HG03469 (cell line): ENCODE results near the gene MAS1.
A peak's percentile ranks its signal among the peaks of the same experiment; 100 is the strongest.
"Not testable (repeated sequence)": the region's sequence is repeated elsewhere in the genome, so short reads cannot be mapped to it uniquely, and the experiment has no call there.

Source experiments
- ATAC-seq: cut with Tn5 transposase; IDR thresholded peaks from one replicate; pipeline ENCODE4 v1.9.1; 2021; ENCODE audit warnings: mild to moderate bottlenecking, moderate library complexity, moderate number of reproducible peaks; ENCODE audit not compliant: unreplicated experiment

The MAS1 gene

GRCh38 chr6:159915397-159915796 is 24.6 kb downstream of the MAS1 start:
- ATAC-seq, result no peak

GRCh38 chr6:159916237-159916636 is 25.4 kb downstream of the MAS1 start:
- no peak for ATAC-seq

- ATAC-seq, result no peak
These were observed 26.0 kb downstream of the MAS1 start for GRCh38 chr6:159916752-159917151.

- ATAC-seq, result no peak
These were observed 28.3 kb downstream of the MAS1 start for GRCh38 chr6:159919011-159919511.

- ATAC-seq, result no peak
These were observed 29.0 kb downstream of the MAS1 start for GRCh38 chr6:159919800-159920199.

- not testable (repeated sequence) for ATAC-seq
These were observed 33.4 kb downstream of the MAS1 start for GRCh38 chr6:159924150-159924549.

- ATAC-seq, result no peak
These were observed 35.9 kb downstream of the MAS1 start for GRCh38 chr6:159926542-159927203.

- peak; percentile 32 for ATAC-seq
These were observed 39.0 kb downstream of the MAS1 start for GRCh38 chr6:159929819-159930218.

GRCh38 chr6:159931112-159931511 is 40.3 kb downstream of the MAS1 start:
- ATAC-seq, result peak; percentile 89

GRCh38 chr6:159931846-159932245 is 41.1 kb downstream of the MAS1 start:
- no peak for ATAC-seq

- ATAC-seq, result no peak
These were observed 42.3 kb downstream of the MAS1 start for GRCh38 chr6:159933077-159933476.

- ATAC-seq, result no peak
These were observed 43.4 kb downstream of the MAS1 start for GRCh38 chr6:159934181-159934580.

GRCh38 chr6:159935065-159935464 is 44.3 kb downstream of the MAS1 start:
- no peak for ATAC-seq

- no peak for ATAC-seq
These were observed 44.8 kb downstream of the MAS1 start for GRCh38 chr6:159935633-159936032.

- ATAC-seq, result no peak
These were observed 48.8 kb downstream of the MAS1 start for GRCh38 chr6:159939591-159940016.
